K562 (cell line): Measurements from ENCODE around the gene CLCNKB. TPM values are rescaled to one million over a fixed set of nuclear protein-coding genes. Genes with fewer than 3 reads are reported as not detected.
A peak's percentile ranks its signal among the peaks of the same experiment; 100 is the strongest.

ENCODE experiments used
- C11orf30 ChIP-seq: fragments of 450-650 bp; IDR thresholded peaks from 2 replicates; pipeline ENCODE4 v1.6.1; 2016; ENCODE audit warnings: low read depth, mild to moderate bottlenecking
- CBFB ChIP-seq: sonication (generic); formaldehyde crosslinking; IDR thresholded peaks from 2 replicates; pipeline ENCODE4 v1.4.0; 2020; ENCODE audit warnings: mild to moderate bottlenecking, missing genetic modification reagents
- ELF4 ChIP-seq: fragments of 450-650 bp; formaldehyde crosslinking; IDR thresholded peaks from 2 replicates; pipeline ENCODE4 v1.4.0; 2022; ENCODE audit warnings: missing genetic modification characterization
- ERF ChIP-seq: fragments of 450-650 bp; formaldehyde crosslinking; IDR thresholded peaks from 2 replicates; pipeline ENCODE4 v1.4.0; 2020; ENCODE audit warnings: mild to moderate bottlenecking, mixed read lengths
- LEF1 ChIP-seq: fragments of 450-650 bp; IDR thresholded peaks from 2 replicates; pipeline ENCODE4 v1.6.1; 2016; ENCODE audit warnings: mild to moderate bottlenecking
- NCOR1 ChIP-seq: fragments of 450-650 bp; IDR thresholded peaks from 2 replicates; pipeline ENCODE4 v1.6.1; 2016; ENCODE audit warnings: mild to moderate bottlenecking, moderate library complexity
- POLR2B ChIP-seq: fragments of 450-650 bp; IDR thresholded peaks from 2 replicates; pipeline ENCODE4 v1.6.1; 2018; ENCODE audit warnings: low read depth; ENCODE audit not compliant: partially characterized antibody
- ZBED1 ChIP-seq: IDR thresholded peaks from 2 replicates; pipeline ENCODE4 v1.6.1; 2014
- ZKSCAN8 ChIP-seq: fragments of 200-800 bp; sonication (Bioruptor generic); IDR thresholded peaks from 2 replicates; pipeline ENCODE4 v1.6.1; 2016; ENCODE audit warnings: missing genetic modification characterization, missing compliant biosample characterization
- ZNF347 ChIP-seq: fragments of 450-650 bp; formaldehyde crosslinking; IDR thresholded peaks from 2 replicates; pipeline ENCODE4 v1.4.0; 2020; ENCODE audit warnings: low read depth, mild to moderate bottlenecking, moderate library complexity
- ZSCAN32 ChIP-seq: fragments of 450-650 bp; formaldehyde crosslinking; IDR thresholded peaks from 2 replicates; pipeline ENCODE4 v1.4.0; 2020; ENCODE audit warnings: mild to moderate bottlenecking, moderate library complexity
- polyA plus RNA-seq, 8 experiments: library from polyadenylated mRNA; depleted of rRNA in 4 of 8; stranded (reverse) in 5 of 8; unstranded in 3 of 8; fragments of >200 nt; fragmentation: Nextera tagmentation in 2 of 8; fragmentation: Illumina TruSeq in 1 of 8; extraction: Ambion mirVana in 2 of 8; extraction: Trizol in 1 of 8; gene quantifications; 2 replicates each; pipeline versions ENCODE4 v1.2.1 to v1.2.3, GENCODE V29; 2011 to 2014; ENCODE audit warnings: inconsistent platforms in 1 of 8, missing spikeins in 1 of 8
- total RNA-seq, 7 experiments: library from RNA; depleted of rRNA in 6 of 7; stranded (reverse); fragments of >200 nt in 6 of 7; fragmentation: Illumina TruSeq in 2 of 7; extraction: Trizol in 2 of 7; gene quantifications; 2 replicates each; pipeline versions ENCODE4 v1.2.1 to v1.2.3, GENCODE V29; 2011 to 2021; ENCODE audit warnings: low replicate concordance in 1 of 7
- TF ChIP-seq, protein P1 (sequence below): fragments of 250-450 bp; sonication (Bioruptor Pico); IDR thresholded peaks from 2 replicates; pipeline ENCODE4 v1.8.0; 2022; ENCODE audit warnings: inconsistent platforms, mild to moderate bottlenecking, moderate library complexity, borderline replicate concordance
- TF ChIP-seq, protein P2 (sequence below): fragments of 250-450 bp; sonication (Bioruptor Pico); IDR thresholded peaks from 2 replicates; pipeline ENCODE4 v1.5.0; 2020; ENCODE audit warnings: mild to moderate bottlenecking
- TF ChIP-seq, protein P3 (sequence below): sonication (generic); formaldehyde crosslinking; IDR thresholded peaks from 2 replicates; pipeline ENCODE4 v1.8.0; 2023; ENCODE audit warnings: mild to moderate bottlenecking, missing genetic modification reagents
- TF ChIP-seq, protein P4 (sequence below): fragments of 200-800 bp; sonication (Bioruptor generic); IDR thresholded peaks from 2 replicates; pipeline ENCODE4 v1.6.1; 2017; ENCODE audit warnings: missing genetic modification characterization, missing compliant biosample characterization
- TF ChIP-seq, protein P5 (sequence below): fragments of 200-800 bp; sonication (Bioruptor generic); IDR thresholded peaks from 2 replicates; pipeline ENCODE4 v1.6.1; 2017; ENCODE audit warnings: missing genetic modification characterization, missing compliant biosample characterization
- TF ChIP-seq, protein P6 (sequence below): fragments of 250-450 bp; sonication (Bioruptor Pico); IDR thresholded peaks from 2 replicates; pipeline ENCODE4 v1.5.0; 2021

Gene CLCNKB
- total and polyA plus RNA-seq, 9 of the 15 experiments (the other 6 are each of a cell fraction or from before 2014, with no cell fraction given) = 0.08 to 1.7 (median 0.64) TPM

DNA sequence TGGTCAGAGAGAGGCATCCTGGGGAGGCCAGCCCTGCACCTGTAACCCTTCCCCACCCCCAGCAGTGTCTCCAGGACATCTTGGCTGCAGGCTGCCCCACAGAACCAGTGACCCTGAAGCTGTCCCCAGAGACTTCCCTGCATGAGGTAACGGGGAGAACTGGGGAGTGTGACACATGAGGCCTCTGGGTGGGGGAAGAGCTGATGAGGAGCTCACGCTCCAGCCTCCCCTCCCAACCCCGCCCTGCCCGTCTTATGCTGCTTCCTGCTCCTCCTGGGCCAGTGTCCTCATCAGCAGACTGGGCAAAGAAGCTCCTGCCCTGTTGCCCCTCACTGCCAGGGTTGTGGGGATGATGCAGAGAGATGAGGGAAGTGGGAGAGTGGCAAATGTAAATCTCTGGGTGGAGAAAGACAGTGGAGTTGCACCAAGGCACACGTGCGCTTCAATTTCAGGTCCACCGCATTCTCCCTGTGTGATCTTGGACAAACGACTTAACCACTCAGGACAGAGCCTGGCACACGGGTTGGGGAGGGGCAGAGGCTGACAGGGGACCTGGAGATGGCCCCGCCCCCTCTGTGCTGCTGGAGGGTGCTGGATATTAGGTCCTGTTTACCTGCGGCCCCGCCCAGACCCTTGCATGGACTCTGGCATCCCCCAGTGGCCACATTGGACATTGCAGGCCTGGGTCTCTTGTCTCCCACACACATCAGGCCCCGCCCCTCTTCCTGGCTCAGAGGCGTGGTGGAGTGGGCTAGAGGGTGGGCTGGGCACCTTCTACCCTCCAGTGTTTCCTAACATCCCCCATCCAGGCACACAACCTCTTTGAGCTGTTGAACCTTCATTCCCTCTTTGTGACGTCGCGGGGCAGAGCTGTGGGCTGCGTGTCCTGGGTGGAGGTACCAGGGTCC lies 12.3 kb downstream of the CLCNKB start (continued):
- TF ChIP-seq, protein P1, sequence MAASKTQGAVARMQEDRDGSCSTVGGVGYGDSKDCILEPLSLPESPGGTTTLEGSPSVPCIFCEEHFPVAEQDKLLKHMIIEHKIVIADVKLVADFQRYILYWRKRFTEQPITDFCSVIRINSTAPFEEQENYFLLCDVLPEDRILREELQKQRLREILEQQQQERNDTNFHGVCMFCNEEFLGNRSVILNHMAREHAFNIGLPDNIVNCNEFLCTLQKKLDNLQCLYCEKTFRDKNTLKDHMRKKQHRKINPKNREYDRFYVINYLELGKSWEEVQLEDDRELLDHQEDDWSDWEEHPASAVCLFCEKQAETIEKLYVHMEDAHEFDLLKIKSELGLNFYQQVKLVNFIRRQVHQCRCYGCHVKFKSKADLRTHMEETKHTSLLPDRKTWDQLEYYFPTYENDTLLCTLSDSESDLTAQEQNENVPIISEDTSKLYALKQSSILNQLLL (CRISPR knock-in tag) = no peak
- TF ChIP-seq ELF4 (CRISPR knock-in tag) (0 out of 2 replicates have a peak, but pooled peaks have one; percentile 10), LEF1 (no peak), NCOR1 (no peak), ERF (CRISPR knock-in tag) (0 out of 2 replicates have a peak, but pooled peaks have one; percentile 56), ZNF347 (CRISPR knock-in tag) (no peak), ZSCAN32 (CRISPR knock-in tag) (no peak), ZKSCAN8 (no peak), ZBED1 (no peak), C11orf30 (no peak), POLR2B (peak; percentile 33), CBFB (no peak)
- TF ChIP-seq, protein P2, sequence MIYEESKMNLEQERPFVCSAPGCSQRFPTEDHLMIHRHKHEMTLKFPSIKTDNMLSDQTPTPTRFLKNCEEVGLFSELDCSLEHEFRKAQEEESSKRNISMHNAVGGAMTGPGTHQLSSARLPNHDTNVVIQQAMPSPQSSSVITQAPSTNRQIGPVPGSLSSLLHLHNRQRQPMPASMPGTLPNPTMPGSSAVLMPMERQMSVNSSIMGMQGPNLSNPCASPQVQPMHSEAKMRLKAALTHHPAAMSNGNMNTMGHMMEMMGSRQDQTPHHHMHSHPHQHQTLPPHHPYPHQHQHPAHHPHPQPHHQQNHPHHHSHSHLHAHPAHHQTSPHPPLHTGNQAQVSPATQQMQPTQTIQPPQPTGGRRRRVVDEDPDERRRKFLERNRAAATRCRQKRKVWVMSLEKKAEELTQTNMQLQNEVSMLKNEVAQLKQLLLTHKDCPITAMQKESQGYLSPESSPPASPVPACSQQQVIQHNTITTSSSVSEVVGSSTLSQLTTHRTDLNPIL (CRISPR knock-in tag) = no peak
- TF ChIP-seq, protein P3, sequence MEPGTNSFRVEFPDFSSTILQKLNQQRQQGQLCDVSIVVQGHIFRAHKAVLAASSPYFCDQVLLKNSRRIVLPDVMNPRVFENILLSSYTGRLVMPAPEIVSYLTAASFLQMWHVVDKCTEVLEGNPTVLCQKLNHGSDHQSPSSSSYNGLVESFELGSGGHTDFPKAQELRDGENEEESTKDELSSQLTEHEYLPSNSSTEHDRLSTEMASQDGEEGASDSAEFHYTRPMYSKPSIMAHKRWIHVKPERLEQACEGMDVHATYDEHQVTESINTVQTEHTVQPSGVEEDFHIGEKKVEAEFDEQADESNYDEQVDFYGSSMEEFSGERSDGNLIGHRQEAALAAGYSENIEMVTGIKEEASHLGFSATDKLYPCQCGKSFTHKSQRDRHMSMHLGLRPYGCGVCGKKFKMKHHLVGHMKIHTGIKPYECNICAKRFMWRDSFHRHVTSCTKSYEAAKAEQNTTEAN = no peak
- TF ChIP-seq, protein P4, sequence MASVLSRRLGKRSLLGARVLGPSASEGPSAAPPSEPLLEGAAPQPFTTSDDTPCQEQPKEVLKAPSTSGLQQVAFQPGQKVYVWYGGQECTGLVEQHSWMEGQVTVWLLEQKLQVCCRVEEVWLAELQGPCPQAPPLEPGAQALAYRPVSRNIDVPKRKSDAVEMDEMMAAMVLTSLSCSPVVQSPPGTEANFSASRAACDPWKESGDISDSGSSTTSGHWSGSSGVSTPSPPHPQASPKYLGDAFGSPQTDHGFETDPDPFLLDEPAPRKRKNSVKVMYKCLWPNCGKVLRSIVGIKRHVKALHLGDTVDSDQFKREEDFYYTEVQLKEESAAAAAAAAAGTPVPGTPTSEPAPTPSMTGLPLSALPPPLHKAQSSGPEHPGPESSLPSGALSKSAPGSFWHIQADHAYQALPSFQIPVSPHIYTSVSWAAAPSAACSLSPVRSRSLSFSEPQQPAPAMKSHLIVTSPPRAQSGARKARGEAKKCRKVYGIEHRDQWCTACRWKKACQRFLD (CRISPR knock-in tag) = peak; percentile 42; the same call in 1 of the 2 replicates
- TF ChIP-seq, protein P5, sequence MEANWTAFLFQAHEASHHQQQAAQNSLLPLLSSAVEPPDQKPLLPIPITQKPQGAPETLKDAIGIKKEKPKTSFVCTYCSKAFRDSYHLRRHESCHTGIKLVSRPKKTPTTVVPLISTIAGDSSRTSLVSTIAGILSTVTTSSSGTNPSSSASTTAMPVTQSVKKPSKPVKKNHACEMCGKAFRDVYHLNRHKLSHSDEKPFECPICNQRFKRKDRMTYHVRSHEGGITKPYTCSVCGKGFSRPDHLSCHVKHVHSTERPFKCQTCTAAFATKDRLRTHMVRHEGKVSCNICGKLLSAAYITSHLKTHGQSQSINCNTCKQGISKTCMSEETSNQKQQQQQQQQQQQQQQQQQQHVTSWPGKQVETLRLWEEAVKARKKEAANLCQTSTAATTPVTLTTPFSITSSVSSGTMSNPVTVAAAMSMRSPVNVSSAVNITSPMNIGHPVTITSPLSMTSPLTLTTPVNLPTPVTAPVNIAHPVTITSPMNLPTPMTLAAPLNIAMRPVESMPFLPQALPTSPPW = peak; percentile 73
- TF ChIP-seq, protein P6, sequence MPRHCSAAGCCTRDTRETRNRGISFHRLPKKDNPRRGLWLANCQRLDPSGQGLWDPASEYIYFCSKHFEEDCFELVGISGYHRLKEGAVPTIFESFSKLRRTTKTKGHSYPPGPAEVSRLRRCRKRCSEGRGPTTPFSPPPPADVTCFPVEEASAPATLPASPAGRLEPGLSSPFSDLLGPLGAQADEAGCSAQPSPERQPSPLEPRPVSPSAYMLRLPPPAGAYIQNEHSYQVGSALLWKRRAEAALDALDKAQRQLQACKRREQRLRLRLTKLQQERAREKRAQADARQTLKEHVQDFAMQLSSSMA = no peak
